GM11168 (cell line): ENCODE measurements around the gene PCSK7.

Source experiments
- in situ Hi-C: fragments of 300-500 bp; cut with MboI; formaldehyde crosslinking; loops from one replicate; pipeline ENCODE4 v1.12.0; 2022; ENCODE audit warnings: low sequenced_read_pairs; ENCODE audit not compliant: unreplicated experiment

The PCSK7 gene

DNA sequence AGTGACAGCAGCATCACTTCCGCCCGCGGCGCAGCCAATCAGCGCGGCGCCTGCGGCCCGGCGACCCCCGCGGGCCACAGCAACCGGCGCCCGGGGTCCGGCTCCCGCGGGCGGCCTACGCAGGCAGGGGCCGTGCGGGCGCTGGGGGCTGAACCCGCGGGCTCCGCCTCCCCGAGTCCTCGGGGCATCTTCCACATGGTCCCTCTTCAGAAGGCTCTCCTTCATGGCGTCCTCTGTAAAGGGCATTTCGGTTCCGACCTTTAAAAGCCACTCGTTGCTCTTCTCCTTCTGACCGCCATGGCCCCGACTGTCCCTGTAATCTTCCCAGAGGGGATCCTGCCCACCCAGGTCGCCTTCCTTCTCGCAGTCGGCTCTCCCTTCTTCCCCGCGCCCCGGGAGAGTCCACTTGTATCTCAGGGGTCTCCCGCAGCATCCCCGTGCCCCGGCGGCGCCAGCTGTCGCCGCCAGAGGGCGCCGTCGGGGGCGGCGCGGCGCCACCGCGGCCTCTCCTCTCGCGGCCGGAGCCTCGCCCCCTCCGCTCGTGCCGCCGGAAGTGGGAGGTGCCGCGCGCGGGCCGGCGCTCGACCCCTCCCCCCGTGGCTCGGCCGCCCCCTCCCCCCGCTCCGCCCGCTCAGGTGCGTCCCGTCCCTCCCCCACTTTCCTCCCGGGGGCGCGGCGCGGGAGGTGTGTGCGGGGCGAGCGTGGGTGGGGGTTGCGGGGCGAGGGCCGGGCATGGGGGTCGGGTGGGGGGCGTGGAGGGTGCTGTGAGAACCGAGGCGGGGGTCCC lies 412 bp upstream of the PCSK7 start, which contains the start of gene RNF214:
TSS of gene RNF214 (plus strand) at position 580 of the 787 bp plus-strand sequence. CDS start 1,602 bp downstream, outside the sequence.
- in situ Hi-C loops, result no loop called here

DNA sequence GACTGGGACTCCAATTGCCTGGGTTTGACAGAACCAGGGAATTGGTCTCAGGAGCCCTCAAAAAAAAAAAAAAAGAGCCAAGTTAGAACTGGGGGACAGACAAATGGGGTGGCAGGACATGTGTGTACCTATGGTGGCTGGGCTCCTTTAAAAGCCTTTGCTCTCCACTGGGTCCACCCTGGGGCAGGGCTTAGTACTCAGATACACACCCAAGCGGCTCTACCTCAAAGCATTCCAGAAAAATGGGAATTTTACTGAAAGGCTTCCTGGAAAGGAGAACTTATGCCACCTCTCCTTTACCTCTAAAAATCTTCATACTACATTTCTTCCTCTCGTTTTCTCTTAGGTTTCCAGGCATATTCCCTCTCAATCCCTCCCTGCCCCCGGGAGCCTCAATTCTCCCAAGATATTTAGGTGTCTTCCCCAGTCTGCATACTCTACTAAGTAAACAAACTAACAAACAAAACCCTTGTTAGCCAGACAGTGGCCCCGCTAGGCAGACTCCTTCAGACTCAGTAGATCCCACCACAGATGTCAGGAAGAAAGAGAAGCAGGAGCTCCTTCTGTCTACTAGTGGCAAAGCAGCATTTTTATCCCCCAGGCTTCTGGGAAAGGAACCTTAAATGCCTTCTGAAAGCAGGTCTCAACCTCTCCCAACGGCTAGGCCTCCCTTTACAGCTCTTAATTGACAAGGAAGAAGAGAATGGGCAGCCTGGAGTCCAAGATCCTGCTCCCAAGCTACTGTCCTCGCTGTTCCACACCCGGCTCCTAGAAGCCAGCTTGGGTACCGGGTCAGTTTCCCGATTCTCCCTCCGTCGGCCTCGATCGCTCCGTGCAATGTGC lies 653 bp downstream of the PCSK7 start:
- in situ Hi-C loops, result no loop called here

DNA sequence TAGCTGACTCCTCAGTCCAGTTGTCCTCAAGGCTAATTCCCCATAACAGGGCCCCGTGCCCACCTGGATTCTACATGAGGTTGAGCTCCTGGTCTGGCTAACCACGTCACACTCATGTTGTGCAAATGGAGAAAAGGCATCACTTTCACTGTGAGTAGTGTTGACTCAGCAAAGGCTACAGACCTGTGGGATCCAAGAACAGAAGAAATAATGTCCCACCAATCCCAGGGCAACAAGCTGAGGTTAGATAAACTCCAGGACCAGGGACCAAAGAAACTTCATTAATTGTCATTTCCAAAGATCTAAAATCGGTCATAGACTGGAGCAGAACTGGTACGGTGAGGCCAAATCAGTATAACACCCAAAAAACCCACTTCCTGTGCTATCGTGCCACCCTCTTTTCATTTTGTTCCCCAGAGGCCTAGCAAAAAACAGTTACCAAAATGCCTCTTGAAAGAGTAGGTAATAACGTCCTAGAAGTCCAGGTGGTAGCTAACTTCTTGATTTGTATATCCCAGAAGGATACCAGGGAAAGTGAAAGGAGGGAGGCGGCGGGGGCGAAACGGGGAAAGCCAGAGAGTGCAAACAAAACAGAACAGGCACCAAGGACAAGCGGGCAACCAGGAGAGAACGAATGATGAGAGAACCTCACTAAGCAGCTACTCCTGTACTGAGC lies 1.4 kb downstream of the PCSK7 start:
- in situ Hi-C loops, result no loop called here

DNA sequence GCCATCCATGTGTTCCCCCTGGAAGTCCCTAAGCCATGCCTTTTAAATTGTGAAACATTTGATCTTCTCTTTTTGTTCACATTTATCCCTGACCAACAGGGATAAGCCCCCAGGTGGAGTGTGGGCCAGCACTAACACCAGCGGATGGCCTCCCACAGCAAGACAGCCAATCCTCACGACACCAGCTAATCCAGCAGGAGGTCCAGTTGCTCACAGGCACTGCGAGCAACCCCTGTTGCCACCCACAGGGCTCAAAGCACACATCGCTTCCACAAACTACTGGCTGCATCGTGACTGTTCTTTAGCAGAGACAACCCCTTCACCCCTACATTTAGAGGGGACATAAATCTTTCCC lies 2.0 kb downstream of the PCSK7 start:
- in situ Hi-C loops, result no loop called here

DNA sequence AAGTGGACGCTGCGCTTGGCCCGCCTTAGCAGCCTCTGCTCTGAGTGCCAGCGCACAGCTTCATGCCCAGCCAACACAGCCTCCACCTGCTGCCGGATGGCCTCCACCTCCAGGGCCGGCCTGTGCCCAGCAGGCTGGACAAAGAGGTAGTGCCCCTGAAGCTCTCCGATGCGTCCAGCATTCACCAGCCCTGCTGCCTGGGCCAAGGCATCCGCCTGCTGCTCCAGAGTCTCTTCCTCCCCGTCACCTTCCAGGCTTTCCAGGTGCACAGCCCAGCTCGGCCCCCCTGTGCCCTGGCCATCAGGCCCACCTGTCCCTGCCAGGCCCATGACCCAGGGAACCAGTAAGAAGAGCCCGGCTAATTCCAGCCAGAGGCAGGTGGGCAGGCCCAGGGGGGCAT lies 2.5 kb downstream of the PCSK7 start:
- in situ Hi-C loops, result no loop called here

DNA sequence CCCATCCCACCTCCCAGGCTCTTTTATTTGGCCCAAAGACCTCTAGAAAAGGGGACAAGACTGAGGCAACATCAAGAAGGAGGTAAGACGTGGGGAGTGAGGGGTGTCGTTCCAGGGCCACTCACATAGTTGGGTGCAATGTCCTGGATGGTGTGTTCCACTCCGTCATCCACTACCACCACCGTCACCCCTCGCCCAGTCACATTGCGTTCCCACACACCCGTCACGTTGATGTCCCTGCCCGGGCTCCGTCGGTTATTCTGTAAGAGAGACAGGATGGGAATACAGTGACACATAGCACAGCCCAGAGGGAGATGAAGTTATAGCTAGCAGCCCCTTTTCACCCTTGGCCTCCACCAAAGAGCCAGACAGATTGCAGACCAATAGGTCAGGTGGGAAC lies 3.8 kb downstream of the PCSK7 start:
- in situ Hi-C loops, result no loop called here

DNA sequence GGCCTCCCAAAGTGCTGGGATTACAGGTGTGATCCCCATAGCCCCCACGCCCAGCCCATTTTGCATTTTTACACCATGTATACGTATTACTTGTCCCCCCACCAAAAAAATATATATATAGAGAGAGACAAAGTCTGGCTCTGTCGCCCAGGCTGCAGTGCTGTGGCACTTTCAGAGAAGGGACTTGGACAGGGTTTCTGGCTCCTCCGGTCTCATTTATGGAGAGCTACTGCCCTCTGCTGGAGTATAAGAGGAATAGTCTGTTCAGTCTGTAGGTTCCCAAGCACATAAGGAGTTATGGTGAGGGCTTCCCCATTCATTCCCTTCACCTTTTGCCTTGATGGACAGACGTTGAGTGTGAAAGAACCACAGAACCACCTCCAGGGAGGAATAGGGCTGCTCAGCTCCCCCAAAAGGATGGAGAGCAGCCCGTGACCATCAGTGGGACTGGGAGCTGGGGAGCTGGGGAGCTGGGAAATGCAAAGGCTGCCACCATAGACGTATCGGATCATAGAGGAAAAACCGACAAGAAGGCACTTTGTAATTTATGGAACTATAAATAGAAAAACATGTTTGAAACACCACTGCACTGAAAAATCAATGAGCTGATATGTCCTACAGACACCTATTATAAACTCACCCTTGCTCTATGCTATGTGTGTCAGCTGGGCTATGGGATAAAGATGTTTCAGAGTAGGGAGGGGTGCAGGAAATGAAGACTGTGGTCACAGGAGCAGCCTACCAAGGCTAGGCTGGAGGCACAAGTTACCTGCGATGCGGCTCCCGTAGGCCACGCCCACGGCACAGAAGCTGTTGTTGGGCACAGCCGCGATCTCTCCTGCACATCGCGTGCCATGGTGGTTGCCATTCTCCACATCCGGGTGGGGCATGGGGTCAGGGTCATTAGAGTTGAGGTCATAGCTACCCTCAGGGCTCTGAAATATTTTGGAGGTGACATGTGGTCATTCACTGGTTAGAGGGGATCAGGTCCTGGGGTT lies 5.2 kb downstream of the PCSK7 start:
- in situ Hi-C loops, result no loop called here

DNA sequence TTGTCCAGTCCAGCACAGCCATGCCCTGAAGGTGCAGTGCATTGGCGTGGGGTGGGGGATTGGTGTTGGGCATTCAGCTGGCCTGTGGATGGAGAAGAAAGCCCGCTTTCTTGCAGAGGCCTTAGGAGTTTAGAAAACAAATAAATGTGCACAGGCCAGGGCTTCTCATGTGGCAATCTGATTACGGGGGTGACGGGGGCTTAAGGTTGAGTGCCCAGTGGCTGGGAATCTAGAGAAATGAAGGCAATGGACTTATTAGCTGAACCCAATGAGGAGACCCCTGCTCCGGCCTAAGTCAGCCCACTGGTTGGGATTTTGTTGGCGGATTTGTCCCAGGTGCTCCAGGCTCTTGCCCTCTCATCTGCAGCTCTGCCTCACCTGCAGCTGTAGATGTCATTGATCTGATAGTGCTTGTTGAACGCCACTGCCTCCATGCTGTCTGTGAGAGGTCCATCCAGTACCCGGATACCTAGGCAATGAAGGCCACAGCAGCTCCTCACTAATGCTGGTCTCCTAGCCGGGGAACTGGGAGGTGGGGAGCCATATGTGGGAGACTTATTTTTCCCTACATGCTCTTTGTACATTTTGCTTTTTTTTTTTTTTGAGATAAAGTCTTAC lies 6.2 kb downstream of the PCSK7 start:
- in situ Hi-C loops, result no loop called here

DNA sequence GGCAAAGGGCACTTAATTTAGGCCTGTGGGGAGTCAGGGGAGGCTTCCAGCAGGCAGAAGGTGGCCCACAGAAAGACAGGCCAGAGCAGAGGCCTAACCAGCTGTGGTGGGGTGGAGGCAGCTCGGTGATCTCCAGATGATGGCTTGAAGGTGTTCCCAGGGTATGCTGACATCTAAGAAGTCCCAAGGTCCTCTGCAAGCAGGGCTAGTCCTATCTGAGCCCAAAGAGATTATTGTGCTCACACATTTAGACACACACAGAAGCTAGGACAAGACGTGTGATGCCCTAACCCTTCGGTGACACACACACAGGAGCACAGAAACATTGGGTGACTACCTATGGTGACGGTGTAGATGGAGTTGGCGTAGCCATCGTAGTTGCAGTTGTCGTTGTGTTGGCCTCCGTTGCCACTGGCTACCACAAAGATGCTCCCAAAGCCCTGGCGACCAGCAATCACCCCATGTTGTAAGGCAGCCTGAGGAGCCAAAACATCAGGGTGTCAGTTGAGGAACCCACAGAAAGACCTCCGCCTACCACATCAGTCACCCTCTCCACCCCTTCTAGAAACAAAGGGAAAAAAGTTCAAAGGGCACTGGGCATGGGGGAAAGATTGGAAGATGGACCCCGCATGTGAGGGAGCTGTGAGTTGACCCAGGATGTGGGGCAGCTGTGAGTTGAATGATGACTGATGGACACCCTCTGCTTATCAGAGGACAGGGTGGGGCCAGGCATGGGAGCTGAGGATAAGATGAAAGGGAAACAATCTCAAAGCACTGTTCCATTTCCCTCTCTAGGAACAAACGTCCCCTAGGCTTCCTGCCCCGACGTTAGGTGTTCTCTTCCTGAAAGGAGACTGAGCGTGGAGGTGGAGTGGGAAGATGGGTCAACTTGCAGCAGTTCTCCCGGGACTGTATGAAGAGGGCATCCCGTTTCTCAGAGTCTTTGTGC lies 7.9 kb downstream of the PCSK7 start:
- in situ Hi-C loops, result no loop called here

DNA sequence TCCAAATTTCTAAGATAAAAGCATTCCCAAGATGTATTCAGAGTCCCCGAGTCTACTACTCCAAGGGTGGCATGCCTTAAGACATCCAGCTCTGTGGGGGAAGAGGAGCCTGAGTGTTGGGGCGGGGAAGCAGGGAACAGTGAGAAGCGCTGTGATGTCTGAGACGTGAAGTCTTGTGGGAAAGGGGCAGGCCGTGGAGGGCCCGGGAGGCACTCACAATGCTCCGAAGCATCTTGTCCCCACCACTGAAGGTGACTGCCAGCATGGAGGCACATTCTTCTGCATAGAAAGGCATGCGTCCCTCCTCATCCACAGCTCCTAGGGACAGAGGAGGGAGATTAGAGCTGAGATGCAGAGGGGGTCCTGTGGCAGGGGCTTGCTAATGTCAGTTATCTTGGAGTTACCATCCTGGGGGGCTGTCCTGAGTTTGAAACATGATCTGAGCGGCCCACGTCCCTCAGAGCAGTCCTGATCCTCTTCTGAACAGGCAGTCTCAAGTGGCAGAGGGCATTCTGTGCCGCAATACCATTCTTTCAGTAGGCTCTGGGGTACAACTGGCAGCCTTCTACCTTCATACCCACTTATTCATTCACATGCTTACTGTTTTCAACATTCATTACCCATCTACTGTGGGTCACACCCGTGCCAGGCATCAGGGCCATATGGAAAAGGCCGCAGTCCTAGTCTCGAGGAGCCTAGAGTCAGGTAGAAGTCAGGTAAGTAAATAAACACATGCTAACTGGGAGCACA lies 8.7 kb downstream of the PCSK7 start:
- in situ Hi-C loops, result no loop called here

DNA sequence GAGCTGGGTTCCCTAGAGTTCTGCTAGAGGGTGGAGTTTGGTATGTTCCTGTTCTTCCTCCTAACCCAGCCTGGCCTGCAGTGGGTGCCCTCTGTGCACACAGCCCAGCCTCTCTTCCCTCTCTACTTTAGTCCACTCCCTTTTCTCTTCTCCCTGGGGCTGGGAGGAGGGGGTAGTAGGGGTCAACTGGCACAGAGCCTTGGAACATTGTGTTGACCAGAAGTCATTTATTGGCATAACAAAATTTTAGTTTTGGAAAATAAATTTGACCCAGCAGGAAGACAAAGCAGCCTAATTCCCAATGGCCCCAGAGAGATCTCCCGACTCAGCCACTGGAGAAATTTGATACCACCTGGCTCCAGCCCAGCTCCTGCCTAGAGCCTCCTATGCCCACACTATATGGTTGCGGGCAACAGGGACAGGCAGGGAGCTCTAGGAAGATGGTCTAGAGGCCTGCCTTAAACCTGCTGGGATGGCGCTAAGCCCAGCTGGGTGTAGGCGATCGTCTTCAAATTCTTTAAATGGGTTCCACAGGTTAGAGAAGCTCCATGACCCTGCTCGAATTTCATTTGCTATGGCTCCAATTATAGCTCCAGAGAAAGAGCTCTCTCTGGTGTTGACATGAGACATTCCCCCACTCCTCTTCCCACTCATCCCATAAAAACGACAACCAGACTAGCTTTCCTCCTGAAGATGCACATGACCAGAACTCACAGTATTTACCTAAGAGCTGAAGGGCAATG lies 9.9 kb downstream of the PCSK7 start:
- in situ Hi-C loops, result no loop called here

DNA sequence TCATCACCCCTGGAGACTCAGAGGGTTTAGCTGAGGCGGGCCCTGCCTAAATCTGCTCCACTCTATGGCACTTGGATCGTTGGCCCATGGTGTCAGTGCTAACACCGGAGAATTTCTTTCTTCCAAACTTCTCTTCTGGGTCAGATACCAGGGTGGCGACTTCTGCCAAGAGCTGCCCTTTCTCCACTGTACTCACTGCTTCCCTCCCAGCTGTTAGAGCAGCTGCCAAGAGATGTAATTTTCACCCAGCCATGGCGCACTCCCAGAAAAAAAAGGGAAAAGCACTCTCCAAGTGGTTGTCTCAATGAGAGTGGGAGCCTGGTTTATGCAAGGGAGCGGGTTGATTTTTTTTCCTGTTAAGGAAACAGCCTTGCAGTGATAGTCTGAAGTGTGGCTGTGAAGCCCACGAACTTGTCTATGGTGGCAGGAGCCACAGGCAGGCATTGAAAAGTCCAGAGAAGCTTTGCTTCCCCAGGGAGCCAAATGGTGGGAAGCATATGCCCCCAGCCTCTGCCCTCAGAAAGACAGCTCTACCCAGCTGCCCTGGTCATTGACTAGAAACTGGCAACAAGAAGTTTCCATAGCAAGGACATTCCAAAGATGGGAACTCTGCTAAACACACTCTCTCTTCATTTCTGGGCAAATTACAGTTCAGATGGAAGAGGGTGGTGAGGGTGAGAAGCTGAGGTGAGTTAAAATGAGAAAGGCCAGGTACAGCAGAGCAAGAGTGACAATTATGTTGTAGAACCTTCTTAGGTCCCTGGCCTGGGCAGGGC lies 10.7 kb downstream of the PCSK7 start:
- in situ Hi-C loops, result no loop called here

DNA sequence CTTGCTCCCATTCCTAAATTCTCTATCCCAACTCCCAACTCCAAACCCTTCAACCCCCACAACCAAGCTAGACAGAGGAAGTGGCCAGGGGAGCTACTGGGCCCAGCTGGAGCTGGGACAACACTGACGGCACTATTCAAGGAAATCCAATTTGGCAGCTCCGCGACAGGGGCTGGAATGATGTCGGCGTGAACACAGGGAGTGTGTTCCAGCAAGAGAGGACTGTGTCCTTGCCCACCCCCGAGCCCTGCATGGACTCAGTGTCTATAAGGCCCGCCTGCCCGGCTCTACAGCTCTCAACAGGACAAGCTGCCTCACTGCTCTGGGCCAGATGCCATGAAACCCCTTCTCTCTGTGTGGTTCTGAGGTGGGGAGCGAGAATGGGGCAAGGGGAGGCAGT lies 11.3 kb downstream of the PCSK7 start:
- in situ Hi-C loops, result no loop called here

DNA sequence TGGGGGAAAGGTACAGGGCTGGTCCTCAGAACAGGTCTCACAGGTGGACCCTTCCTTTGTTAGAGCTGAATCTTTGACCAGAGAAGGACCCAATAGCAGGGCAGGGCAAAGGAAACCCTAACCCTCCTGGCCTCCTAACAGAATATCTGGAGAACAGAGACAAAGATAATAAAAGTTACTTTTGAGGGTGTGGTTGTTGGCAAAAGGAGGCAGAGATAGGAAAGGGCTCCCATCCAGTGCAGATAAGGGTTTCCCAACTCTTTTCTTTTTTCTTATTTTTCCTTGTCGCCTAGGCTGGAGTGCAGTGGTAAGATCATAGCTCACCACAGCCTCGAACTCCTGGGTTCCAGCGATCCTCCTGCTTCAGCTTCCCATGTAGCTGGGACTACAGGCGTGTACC lies 11.9 kb downstream of the PCSK7 start:
- in situ Hi-C loops, result no loop called here

DNA sequence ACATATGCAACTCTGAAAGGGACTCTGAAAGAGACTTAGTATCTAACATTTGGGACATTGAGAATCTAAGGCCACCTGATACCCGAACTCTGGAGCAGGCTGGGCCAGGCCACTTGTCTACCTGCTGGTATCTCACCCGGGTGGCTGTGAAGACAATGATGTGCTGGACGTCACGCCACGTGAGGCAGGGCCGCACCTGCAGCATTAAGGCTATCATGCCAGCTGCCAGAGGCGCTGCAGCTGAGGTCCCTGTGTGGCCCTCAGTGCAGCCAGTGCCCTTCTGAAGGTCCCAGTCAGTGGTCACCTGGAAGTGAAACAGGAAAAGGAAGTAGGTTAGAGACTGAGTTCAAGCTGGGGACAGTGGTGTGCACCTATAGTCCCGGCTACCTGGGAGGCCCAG lies 12.4 kb downstream of the PCSK7 start:
- in situ Hi-C loops, result no loop called here

DNA sequence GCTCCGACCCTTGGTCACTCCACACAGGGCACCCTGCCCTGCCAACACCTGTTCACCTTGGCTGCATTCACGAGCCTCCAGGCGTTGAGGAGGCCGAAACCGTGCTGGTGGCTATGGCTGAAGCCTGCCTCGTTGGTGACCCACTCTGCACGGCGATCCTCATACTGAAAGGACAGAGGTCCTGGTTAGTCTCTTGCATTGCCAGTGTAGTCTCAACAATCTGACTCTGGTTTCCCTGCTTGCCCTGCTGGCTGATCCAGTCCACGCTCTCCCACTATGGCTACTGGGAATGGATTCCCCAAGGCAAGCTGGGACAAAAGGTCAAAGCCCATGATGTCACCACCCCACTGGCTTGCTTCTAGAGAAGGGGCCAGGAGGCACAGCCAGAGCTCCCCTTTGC lies 12.9 kb downstream of the PCSK7 start:
- in situ Hi-C loops, result no loop called here
